GM12864 (cell line): ENCODE measurements around the gene DRAM2.
"Not testable (repeated sequence)": the region's sequence is repeated elsewhere in the genome, so short reads cannot be mapped to it uniquely, and the experiment has no call there.

Source experiments
- DNase-seq: peaks from one replicate; pipeline ENCODE4 v3.0.0-alpha.2; 2011; ENCODE audit warnings: low read depth
- H3K4me3 ChIP-seq: 2 replicates; pipeline ENCODE4 v1.5.1; 2011; ENCODE audit warnings: mild to moderate bottlenecking, low read depth, low read length, control low read depth
- CTCF ChIP-seq: IDR thresholded peaks from 2 replicates; pipeline ENCODE4 v1.5.1; 2011; ENCODE audit warnings: low read depth, mild to moderate bottlenecking, moderate library complexity, low read length, control low read depth, inconsistent platforms; ENCODE audit errors: missing control alignments

DRAM2 gene

GRCh38 chr1:111104981-111105380 lies 34.9 kb downstream of the DRAM2 start:
- no peak for DNase-seq
- H3K4me3 ChIP-seq, result no peak overlapping the region
- no peak for TF ChIP-seq CTCF

GRCh38 chr1:111101854-111102642 lies 37.8 kb downstream of the DRAM2 start:
- DNase-seq, result no peak
- no peak overlapping the region for H3K4me3 ChIP-seq
- TF ChIP-seq CTCF, result no peak

- TF ChIP-seq CTCF, result no peak
Measured at GRCh38 chr1:111099289-111099688, 40.6 kb downstream of the DRAM2 start.

GRCh38 chr1:111097356-111098099 lies 42.4 kb downstream of the DRAM2 start:
- DNase-seq, result no peak
- no peak overlapping the region for H3K4me3 ChIP-seq
- TF ChIP-seq CTCF, result no peak

More at GRCh38 chr1:111099289-111099688, 40.6 kb downstream of the DRAM2 start:
- no peak overlapping the region for H3K4me3 ChIP-seq
- no peak for DNase-seq

- H3K4me3 ChIP-seq, DNase-seq: not testable (repeated sequence)
Measured at GRCh38 chr1:111095421-111095820, 44.5 kb downstream of the DRAM2 start.

GRCh38 chr1:111089638-111090037 lies 50.3 kb downstream of the DRAM2 start:
- no peak for TF ChIP-seq CTCF
- DNase-seq, result no peak
- H3K4me3 ChIP-seq, result no peak overlapping the region

- TF ChIP-seq CTCF, result no peak
- DNase-seq, result no peak
- H3K4me3 ChIP-seq, result no peak overlapping the region
Measured at GRCh38 chr1:111085676-111086075, 54.2 kb downstream of the DRAM2 start.
